DOHH2 (cell line): ENCODE measurements around the gene SPNS2.

Experiments used
- H3F3A ChIP-seq: fragments of 200-600 bp; sonication (generic), shearing (Covaris generic); 2 replicates; pipeline ENCODE4 v1.6.0; 2016; ENCODE audit warnings: antibody characterized with exemption, mild to moderate bottlenecking; ENCODE audit not compliant: control insufficient read depth, insufficient read depth
- H3K27ac ChIP-seq: fragments of 200-600 bp; sonication (generic); 2 replicates; pipeline ENCODE4 v1.5.1; 2014; ENCODE audit warnings: low read depth, mild to moderate bottlenecking, low read length, moderate library complexity
- H3K27me3 ChIP-seq: fragments of 200-600 bp; sonication (generic); 2 replicates; pipeline ENCODE4 v1.6.1; 2014; ENCODE audit warnings: mild to moderate bottlenecking, low read length, mixed read lengths; ENCODE audit not compliant: control insufficient read depth
- H3K36me3 ChIP-seq: fragments of 200-600 bp; sonication (generic); 2 replicates; pipeline ENCODE4 v1.6.1; 2014; ENCODE audit warnings: mild to moderate bottlenecking, low read length, moderate library complexity, mixed read lengths; ENCODE audit not compliant: control insufficient read depth
- H3K4me1 ChIP-seq: fragments of 200-600 bp; sonication (generic); 2 replicates; pipeline ENCODE4 v1.6.1; 2014; ENCODE audit warnings: mild to moderate bottlenecking, low read length, mixed read lengths; ENCODE audit not compliant: control insufficient read depth
- H3K4me2 ChIP-seq: fragments of 200-600 bp; sonication (generic); 2 replicates; pipeline ENCODE4 v1.6.0; 2014; ENCODE audit warnings: mild to moderate bottlenecking, low read length, moderate library complexity
- H3K4me3 ChIP-seq: fragments of 200-600 bp; sonication (generic); 2 replicates; pipeline ENCODE4 v1.5.1; 2014; ENCODE audit warnings: mild to moderate bottlenecking, low read length, mixed read lengths
- H3K79me2 ChIP-seq: fragments of 200-600 bp; sonication (generic); 2 replicates; pipeline ENCODE4 v1.6.1; 2014; ENCODE audit warnings: mild to moderate bottlenecking, low read length, mixed read lengths; ENCODE audit not compliant: control insufficient read depth
- H3K9me2 ChIP-seq: fragments of 200-600 bp; sonication (generic); replicated peaks from 2 replicates; pipeline ENCODE4 v1.6.1; 2014; ENCODE audit warnings: mild to moderate bottlenecking, low read length, mixed read lengths; ENCODE audit not compliant: control insufficient read depth
- H3K9me3 ChIP-seq: fragments of 200-600 bp; sonication (generic); 2 replicates; pipeline ENCODE4 v1.6.1; 2014; ENCODE audit warnings: antibody characterized with exemption, low read length, mixed read lengths; ENCODE audit not compliant: control insufficient read depth, insufficient read depth
- H4K20me1 ChIP-seq: fragments of 200-600 bp; sonication (generic); 2 replicates; pipeline ENCODE4 v1.6.0; 2014; ENCODE audit warnings: low read depth, mild to moderate bottlenecking, antibody characterized with exemption, low read length, moderate library complexity; ENCODE audit not compliant: control insufficient read depth, insufficient read depth
- EZH2phosphoT487 ChIP-seq: fragments of 200-600 bp; sonication (generic); IDR thresholded peaks from 2 replicates; pipeline ENCODE4 v1.6.1; 2017; ENCODE audit warnings: borderline replicate concordance, mild to moderate bottlenecking, antibody characterized with exemption, low read length, moderate library complexity, mixed read lengths
- TF ChIP-seq, protein P1 (sequence below): fragments of 200-600 bp; sonication (generic); IDR thresholded peaks from one replicate; pipeline ENCODE4 v1.5.1; 2014; ENCODE audit warnings: antibody characterized with exemption, mild to moderate bottlenecking, low read depth, low read length; ENCODE audit not compliant: poor library complexity, severe bottlenecking

Gene SPNS2

GRCh38 chr17:4476017-4476416 is 22.7 kb upstream of the SPNS2 start:
- Histone ChIP-seq H3K9me3 (no peaks in the 10 kb centered on the region), H3F3A (no peaks in the 10 kb centered on the region), H3K4me3 (no peak overlapping the region), H3K36me3 (no peaks in the 10 kb centered on the region), H3K79me2 (no peaks in the 10 kb centered on the region), H4K20me1 (no peaks in the 10 kb centered on the region), H3K4me1 (peaks cover 5% of the 10 kb centered on the region), H3K27me3 (no peaks in the 10 kb centered on the region), H3K9me2 (no peaks in the 10 kb centered on the region), H3K27ac (no peak overlapping the region), H3K4me2 (no peak overlapping the region)
- no peak for TF ChIP-seq EZH2phosphoT487
- TF ChIP-seq, protein P1, sequence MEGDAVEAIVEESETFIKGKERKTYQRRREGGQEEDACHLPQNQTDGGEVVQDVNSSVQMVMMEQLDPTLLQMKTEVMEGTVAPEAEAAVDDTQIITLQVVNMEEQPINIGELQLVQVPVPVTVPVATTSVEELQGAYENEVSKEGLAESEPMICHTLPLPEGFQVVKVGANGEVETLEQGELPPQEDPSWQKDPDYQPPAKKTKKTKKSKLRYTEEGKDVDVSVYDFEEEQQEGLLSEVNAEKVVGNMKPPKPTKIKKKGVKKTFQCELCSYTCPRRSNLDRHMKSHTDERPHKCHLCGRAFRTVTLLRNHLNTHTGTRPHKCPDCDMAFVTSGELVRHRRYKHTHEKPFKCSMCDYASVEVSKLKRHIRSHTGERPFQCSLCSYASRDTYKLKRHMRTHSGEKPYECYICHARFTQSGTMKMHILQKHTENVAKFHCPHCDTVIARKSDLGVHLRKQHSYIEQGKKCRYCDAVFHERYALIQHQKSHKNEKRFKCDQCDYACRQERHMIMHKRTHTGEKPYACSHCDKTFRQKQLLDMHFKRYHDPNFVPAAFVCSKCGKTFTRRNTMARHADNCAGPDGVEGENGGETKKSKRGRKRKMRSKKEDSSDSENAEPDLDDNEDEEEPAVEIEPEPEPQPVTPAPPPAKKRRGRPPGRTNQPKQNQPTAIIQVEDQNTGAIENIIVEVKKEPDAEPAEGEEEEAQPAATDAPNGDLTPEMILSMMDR = no peak

- Histone ChIP-seq H3K9me2 (no peaks in the 10 kb centered on the region), H3K36me3 (no peaks in the 10 kb centered on the region), H3F3A (no peaks in the 10 kb centered on the region), H4K20me1 (no peaks in the 10 kb centered on the region), H3K79me2 (no peaks in the 10 kb centered on the region), H3K4me2 (no peak overlapping the region), H3K27ac (no peak overlapping the region), H3K4me1 (peaks cover 11% of the 10 kb centered on the region), H3K4me3 (no peak overlapping the region), H3K27me3 (no peaks in the 10 kb centered on the region), H3K9me3 (no peaks in the 10 kb centered on the region)
- TF ChIP-seq, protein P1 = no peak
- TF ChIP-seq EZH2phosphoT487 = no peak
Measured at GRCh38 chr17:4476511-4477070, 22.1 kb upstream of the SPNS2 start.

DNA sequence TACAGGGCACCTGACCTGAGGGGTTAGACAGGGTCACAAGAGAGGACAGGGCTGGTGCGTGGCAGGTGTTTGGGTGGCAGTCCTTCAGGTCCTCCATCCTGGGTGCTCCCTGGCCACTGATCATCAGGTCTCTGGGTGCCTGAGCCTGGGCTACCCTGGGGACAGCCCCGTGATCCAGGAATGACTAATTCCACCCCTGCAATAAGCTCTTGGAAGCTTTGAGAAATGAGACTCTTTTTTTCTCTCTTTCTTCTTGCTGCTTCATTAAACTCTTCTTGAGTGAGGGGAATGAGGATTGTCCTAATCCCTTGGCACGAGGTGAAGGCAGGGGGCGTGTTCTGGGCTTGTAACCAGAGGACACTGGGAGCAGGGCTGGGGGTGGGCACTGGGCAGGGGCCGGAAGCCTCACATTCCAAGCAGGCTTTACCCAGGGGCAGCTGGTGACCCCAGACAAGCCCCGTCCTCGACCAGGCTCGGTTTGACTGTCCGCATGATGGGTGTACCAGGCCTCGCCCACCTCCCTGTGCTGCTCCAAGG is 21.4 kb upstream of the SPNS2 start:
- no peaks in the 10 kb centered on the region for H3K9me2 ChIP-seq
- H3F3A ChIP-seq = no peaks in the 10 kb centered on the region
- no peak overlapping the region for H3K4me2 ChIP-seq
- TF ChIP-seq, protein P1 = no peak
- no peak for TF ChIP-seq EZH2phosphoT487
- H3K36me3 ChIP-seq = no peaks in the 10 kb centered on the region
- no peaks in the 10 kb centered on the region for H3K27me3 ChIP-seq
- H3K9me3 ChIP-seq = no peaks in the 10 kb centered on the region
- H3K4me1 ChIP-seq = peaks cover 12% of the 10 kb centered on the region
- no peaks in the 10 kb centered on the region for H3K79me2 ChIP-seq
- H3K27ac ChIP-seq = no peak overlapping the region
- no peak overlapping the region for H3K4me3 ChIP-seq
- no peaks in the 10 kb centered on the region for H4K20me1 ChIP-seq
